GM21360 (cell line): ENCODE data around the gene STRN.
"Not testable (repeated sequence)": the region's sequence is repeated elsewhere in the genome, so short reads cannot be mapped to it uniquely, and the experiment has no call there.

ENCODE experiments used
- ATAC-seq: cut with Tn5 transposase; IDR thresholded peaks from one replicate; pipeline ENCODE4 v1.9.1; 2021; ENCODE audit warnings: mild to moderate bottlenecking, moderate library complexity; ENCODE audit not compliant: unreplicated experiment

STRN gene

DNA sequence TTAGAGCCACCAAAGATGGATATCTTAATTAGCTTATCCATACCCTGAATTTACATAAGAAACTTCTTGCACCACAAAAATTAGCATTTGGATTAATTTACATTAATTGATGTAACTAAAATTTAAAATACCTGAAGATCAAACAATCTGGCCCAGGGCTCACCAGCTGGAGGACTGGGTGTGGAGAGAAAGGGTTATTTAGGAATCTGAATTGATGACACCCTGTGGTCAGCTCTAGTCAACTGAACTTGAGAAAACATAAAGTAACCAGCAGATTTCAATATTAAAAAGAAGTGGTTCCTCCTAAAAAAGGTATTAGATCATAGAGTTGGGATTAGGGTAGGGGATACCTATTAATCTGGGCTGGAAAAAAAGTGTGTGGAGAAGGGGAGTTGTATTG lies 122.5 kb downstream of the STRN start:
- no peak for ATAC-seq

GRCh38 chr2:36839976-36840617 lies 126.2 kb downstream of the STRN start:
- no peak for ATAC-seq

GRCh38 chr2:36834731-36835524 lies 131.4 kb downstream of the STRN start:
- ATAC-seq, result no peak

DNA sequence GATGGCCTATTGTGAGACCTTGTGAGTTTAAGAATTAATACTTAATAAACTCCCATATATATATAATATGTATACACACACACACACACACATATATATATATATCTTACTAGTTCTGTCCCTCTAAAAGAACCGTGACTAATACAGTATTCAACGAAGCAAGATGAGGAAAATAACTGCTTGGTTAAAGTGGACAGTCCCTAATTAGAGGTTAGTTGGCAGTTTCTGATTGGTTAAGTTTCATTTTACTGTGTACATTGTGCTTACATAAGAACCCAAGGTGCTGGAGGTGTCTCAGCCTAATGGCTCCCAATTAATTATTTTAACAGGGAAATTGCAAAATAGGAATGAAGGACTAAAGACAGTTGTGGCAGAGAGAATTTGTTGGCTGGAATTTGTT lies 132.1 kb downstream of the STRN start:
- no peak for ATAC-seq

GRCh38 chr2:36831185-36831584 lies 135.2 kb downstream of the STRN start:
- ATAC-seq, result no peak

GRCh38 chr2:36824683-36825082 lies 141.7 kb downstream of the STRN start:
- ATAC-seq, result not testable (repeated sequence)

DNA sequence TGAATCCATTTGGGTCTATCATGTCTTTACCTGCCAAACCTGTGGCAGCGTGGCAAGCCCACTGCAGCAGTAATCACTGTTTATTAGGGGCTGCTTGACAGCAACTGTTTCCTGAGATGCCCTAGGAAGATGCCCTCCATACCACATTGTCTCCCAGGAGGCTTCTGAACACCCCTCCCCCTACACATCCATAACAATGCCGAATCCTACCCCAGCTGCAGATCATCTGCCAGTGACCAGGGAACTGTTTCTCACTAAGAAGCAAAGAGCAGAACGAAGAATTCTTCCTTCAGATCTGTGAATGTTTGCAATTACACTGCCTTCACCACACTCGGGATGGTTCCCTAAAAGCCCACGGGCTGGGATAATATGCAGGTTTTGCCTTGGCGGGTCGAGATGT lies 142.1 kb downstream of the STRN start:
- no peak for ATAC-seq

DNA sequence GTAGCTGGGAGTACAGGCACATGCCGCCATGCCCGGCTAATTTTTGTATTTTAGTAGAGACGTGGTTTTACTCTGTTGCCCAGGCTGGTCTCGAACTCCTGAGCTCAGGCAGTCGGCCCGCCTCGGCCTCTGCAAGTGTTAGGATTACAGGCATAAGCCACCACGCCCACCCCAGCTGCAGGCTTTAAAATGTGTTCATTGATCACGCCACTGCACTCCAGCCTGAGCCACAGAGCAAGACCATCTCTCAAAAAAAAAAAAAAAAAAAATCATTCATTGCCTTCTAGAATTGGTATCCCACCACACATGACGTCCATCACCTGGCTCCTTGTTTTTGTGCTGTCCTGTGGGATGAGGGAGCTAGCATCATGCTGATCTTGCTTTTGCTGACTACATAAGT lies 142.5 kb downstream of the STRN start:
- ATAC-seq, result no peak

DNA sequence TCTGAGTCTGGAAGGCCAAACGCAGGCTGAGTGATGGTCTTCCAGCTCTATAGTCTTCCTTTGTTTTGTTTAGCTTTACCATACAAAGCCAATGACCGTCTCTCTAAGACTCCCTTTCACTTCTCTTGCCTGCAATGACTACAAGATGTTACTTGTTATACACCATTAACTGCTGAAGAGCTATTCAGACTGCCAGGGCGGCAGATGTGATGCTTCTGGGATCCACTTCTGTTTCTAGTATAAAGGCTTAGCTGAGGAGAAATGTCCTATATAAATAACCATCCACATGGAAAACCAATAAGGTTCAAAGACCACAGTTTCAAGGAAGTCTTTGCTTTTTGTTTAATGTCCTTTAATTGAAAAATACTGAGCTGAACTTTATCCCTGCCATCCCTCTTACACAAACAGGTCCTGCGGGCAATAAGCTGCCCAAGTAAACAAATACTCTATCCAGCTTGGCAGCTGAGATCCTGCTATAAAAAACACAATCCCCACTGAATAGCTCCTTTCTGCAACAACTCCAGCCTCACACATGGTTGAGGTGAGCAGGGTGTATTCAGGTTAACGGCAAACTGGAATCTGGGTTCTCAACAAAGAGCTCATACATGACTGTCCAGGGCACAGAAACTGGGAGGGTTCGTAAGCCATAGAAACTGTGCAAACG lies 145.3 kb downstream of the STRN start:
- no peak for ATAC-seq

DNA sequence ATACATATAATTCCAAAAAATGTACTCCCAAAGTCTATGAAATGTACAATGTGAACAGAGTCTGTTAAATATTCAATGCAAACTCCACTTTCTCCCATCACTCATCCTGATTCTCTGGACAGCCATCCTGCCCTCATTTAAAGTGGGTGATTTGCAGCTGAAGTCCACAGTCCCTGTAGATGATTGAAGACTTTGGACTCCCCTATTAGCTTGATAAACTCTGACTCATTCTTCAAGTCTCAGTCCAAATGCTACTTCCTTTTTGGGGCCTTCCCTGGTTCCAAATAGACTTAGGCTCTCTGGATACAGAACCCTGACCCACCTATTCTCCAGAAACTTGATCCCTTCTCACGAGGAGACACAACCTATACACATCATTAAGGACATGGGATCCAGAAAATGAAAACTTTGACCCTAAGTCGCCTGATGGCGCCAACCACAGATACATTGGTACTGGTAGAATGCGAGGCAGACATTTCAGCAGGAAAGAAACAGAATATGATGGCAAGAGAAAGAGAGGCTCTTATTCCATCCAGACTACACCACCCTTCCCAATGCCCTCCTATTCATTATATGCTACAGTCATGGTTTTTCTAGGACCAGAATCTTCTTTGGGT lies 147.1 kb downstream of the STRN start:
- ATAC-seq, result no peak

DNA sequence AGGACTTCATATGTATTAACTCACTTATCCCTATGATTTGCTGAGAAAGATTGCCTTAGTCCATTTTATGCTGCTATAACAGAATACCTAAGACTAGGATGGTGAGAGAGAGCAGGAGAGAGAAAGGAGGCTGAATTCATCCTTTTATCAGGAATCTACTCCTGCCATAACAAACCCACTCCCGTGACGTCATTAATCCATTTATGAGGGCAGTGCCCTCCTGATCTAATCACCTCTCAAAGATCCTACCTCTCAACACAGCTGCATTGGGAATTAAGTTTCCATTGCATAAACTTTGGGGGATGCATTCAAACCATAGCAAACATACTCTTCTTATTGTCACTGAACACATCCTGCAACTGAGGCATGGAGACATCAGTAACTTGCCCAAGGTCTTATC lies 147.8 kb downstream of the STRN start:
- ATAC-seq, result no peak

DNA sequence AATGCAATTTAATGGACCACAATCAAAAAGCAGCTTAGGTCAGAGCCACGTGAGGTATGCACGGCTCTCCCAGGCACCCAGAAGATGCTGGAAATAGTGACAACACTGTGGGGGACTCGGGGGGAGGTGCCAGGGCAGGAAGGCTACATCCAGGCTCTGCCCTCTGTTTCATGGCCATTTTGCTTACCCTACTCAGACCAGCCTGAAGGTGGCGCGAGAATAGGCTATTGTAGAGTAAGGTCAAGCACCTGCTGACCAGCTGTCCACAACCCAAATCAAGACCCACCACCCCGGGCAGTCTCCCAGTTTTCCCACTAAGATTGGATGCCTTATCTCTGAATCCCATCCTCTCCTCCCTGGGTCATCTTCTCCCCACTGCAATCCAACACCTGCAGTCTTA lies 154.1 kb downstream of the STRN start:
- ATAC-seq, result no peak

DNA sequence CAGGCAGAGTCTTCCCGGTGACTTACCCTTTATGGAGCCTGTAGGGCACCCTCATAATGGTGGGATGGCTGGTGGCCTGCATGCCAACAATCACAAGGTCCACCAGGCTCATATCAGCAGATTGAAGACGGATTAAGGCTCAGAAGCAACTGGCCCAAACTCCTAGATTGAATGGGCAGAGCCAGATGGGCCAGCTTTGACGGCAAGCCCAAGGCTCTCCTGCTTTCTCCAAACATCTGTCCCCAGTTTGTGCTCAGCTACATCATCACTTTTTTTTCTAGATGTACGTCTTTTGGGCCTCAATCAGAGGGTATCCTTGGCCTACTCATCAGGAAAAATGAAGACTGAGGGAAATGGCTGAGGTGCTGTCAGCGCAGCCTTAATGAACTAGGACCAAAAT lies 155.3 kb downstream of the STRN start:
- ATAC-seq, result no peak

GRCh38 chr2:36809069-36809445 lies 157.3 kb downstream of the STRN start:
- ATAC-seq, result no peak

DNA sequence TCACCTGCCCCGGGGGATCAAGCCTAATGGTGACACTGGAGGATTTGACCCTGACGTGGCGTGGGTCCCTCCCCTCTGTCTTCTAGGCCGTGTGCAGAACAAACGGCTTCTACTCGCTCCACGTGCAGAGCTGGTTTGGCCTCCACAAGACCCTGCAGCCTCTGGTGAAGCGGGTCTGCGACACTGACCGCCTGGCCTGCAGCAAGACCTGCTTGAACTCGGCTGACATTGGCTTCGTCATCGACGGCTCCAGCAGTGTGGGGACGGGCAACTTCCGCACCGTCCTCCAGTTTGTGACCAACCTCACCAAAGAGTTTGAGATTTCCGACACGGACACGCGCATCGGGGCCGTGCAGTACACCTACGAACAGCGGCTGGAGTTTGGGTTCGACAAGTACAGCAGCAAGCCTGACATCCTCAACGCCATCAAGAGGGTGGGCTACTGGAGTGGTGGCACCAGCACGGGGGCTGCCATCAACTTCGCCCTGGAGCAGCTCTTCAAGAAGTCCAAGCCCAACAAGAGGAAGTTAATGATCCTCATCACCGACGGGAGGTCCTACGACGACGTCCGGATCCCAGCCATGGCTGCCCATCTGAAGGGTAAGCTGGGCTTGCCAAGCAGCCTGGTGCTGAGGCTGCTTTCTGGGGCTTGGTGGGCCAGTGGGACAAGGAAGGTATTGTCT lies 157.8 kb downstream of the STRN start:
- ATAC-seq, result no peak

DNA sequence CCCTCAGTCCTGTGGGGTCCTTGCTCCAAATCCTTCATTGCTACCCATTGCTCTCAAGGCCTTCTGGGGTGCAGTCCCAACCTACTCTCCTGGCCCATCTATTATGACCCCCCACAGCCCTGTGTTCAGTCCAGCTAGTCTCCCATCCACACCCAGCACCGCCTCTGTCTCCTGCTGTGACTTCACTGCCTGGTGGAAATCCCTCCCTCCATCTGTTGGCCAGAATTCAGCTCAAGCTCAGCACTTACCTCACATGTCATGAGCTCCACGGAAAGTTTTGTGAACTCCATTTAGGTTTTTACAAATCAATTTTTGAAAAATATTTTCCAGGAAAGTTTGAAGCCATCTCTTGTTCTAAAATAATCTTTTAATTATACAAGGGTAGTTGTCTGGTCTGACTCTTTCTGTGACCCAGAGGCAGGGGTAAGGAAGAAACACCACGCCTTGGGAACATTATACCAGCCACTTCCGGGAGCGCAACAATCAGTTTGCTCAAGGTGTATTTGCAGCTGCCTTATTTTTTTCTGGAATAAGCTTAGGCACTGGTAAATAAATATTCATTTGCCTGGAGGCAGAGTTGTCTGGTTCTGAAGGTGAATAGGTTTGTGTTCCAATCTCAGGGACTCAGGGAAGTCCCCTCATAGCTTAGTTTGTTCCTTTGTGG lies 159.0 kb downstream of the STRN start:
- ATAC-seq, result no peak

DNA sequence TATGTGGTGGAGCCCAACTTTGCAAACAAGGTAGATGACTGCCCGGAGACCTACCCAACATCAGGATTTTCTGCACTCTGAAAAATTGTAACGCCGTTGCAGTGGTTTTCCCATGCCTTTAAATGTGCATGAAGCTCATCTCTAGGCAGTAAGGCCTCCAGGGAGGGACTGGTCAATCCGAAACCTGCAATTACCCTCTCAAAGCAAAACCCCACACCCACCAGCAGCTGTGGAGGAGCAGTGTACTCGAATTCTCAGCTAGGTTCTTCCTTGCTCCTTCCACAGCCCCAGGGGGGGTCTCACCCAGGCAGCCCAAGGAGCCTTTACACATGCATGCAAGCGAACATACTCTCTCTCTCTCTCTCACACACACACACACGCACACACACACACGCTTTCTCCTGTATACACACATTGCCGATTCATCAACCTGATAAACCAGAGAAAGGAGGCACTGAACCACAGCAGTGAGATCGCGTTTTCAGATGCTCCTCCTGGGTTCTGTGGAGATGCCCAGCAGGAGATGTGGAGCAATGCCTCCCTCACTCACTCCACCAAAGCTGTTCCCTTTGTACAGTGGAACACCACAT lies 160.6 kb downstream of the STRN start:
- ATAC-seq, result no peak

- ATAC-seq, result no peak
These were observed 163.4 kb downstream of the STRN start for GRCh38 chr2:36802952-36803351.

GRCh38 chr2:36801088-36801487 lies 165.2 kb downstream of the STRN start:
- ATAC-seq, result no peak

DNA sequence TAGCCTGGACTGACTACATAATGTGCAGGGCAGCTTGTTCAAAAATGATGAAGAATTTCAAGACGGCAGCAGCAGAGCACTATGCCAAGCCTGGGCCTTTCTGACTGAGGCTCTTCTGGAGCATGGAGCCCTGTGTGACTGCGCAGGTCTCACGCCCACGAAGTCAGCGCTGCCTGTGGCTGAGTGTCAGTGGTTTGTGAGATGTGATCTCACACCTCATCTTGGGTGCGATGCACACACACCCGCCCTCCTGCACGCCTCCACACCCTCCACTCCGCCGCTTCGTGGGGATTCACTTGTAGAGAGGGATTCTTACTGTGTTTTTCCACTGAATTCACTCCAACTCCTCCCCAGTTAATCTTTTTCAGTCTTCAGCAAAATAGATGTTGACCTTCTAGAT lies 166.0 kb downstream of the STRN start:
- ATAC-seq, result no peak
